HG03108 (cell line): ENCODE measurements around the gene ALS2.
"Not testable (repeated sequence)": the region's sequence is repeated elsewhere in the genome, so short reads cannot be mapped to it uniquely, and the experiment has no call there.

Experiments used
- ATAC-seq: cut with Tn5 transposase; IDR thresholded peaks from one replicate; pipeline ENCODE4 v1.9.1; 2021; ENCODE audit warnings: moderate library complexity; ENCODE audit not compliant: unreplicated experiment

Gene ALS2

GRCh38 chr2:201794294-201794693 lies 13.6 kb upstream of the ALS2 start:
- no peak for ATAC-seq

- ATAC-seq = no peak
These were observed 12.9 kb upstream of the ALS2 start for GRCh38 chr2:201793631-201794030.

- no peak for ATAC-seq
These were observed 10.3 kb upstream of the ALS2 start for GRCh38 chr2:201790989-201791388.

DNA sequence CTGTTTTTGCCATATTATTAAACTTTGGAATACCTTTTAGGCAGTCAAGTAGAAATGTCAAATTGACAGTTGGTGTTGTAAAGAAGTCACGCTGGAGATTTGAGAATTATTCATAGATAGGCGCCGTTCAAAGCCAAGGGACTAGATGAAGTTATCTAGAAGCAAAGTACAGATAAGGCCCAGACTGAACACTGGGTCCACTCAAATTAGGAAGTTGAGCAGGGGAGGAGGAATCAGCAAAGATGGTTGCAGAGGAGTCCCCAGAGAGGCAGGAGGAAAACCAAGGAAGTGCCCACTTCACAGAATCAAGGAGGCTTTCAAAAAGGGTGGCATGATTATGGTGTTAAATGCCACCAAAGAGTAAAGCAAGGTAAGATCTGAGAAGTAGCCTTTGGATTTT lies 9.6 kb upstream of the ALS2 start:
- no peak for ATAC-seq

- no peak for ATAC-seq
These were observed 8.7 kb upstream of the ALS2 start for GRCh38 chr2:201789395-201789794.

DNA sequence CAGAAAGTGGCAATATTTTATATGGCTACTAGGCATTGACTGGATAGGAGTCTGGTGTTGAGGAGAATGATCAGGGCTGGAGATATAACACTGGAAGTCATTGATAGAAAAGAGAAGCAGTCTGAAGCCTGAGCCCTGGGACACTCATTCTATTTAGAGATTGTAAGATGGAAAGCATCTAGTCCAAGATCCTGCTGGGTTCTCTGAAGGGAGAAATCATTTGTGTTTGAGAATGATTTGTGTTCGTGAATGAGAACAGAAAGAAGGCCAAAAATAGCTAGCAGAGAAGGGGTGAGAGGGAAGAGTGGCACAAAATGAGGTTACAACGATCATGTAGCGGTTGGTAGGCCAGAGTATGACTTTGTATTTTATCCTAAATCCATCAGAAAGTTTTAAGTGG lies 7.6 kb upstream of the ALS2 start:
- no peak for ATAC-seq

DNA sequence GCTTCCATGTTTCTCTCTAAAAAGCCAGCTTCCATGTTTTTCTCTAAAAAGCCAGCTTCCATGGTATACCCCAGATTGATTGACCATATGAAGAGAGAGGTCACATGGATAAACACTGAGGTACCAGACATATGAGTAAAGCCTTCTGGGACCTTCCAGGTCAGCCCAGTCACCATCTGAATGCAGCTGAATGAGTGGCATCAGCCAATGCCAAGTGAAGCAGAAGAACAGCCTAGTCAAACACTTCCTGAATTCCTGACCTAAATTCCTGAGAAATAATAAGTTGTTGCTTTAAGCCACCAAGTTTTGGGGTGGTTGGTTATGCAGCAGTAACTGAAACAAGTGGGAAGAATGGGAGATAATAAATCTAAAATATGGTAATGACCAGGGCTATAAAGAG lies 5.7 kb upstream of the ALS2 start:
- no peak for ATAC-seq

GRCh38 chr2:201785135-201785534 lies 4.4 kb upstream of the ALS2 start:
- no peak for ATAC-seq

GRCh38 chr2:201784563-201784962 lies 3.8 kb upstream of the ALS2 start:
- ATAC-seq = no peak

GRCh38 chr2:201781557-201782051 lies 871 bp upstream of the ALS2 start:
- ATAC-seq = no peak

GRCh38 chr2:201779901-201780673 lies 646 bp downstream of the ALS2 start:
- no peak for ATAC-seq

DNA sequence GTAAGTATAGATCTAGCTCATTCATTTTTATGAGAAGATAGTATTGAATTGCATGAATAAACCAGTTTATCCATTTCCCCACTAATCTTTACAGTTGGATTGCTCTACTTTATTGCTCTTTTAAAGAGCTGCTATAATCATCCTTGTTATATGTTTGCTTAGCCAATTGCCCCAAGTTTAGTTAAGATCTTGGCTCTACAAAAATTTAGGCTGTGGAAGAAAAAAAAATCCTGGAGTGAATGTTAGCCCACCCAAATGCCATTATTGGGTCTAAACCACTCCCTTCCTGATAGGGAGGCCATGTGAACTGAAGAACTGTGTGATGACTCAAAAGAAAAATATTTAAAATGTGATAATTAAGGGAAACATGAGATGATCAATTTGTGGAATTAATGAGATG lies 2.9 kb downstream of the ALS2 start:
- ATAC-seq = no peak

- no peak for ATAC-seq
These were observed 3.7 kb downstream of the ALS2 start for GRCh38 chr2:201777043-201777442.

GRCh38 chr2:201775326-201775725 lies 5.4 kb downstream of the ALS2 start:
- no peak for ATAC-seq

GRCh38 chr2:201774546-201774945 lies 6.2 kb downstream of the ALS2 start:
- no peak for ATAC-seq

- ATAC-seq = no peak
These were observed 6.7 kb downstream of the ALS2 start for GRCh38 chr2:201773990-201774389.

- no peak for ATAC-seq
These were observed 10.9 kb downstream of the ALS2 start for GRCh38 chr2:201769666-201770373.

- no peak for ATAC-seq
These were observed 11.8 kb downstream of the ALS2 start for GRCh38 chr2:201768918-201769317.

GRCh38 chr2:201765799-201766198 lies 14.9 kb downstream of the ALS2 start:
- ATAC-seq = no peak

DNA sequence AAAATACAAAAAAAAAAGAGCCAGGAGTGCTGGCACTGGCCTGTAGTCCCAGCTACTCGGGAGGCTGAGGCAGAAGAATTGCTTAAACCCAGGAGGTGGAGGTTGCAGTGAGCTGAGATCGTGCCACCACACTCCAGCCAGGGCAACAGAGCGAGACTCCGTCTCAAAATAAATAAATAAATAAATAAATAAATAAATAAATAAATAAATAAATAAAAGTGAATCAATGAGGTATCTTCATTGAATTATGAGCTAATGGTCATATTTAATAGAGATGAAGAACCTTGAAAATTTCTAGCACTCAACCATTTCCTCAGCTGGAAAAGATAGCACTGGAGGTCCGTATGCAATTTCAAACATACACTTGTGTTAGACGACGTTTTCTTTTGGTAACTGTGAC lies 16.3 kb downstream of the ALS2 start:
- ATAC-seq = not testable (repeated sequence)

GRCh38 chr2:201761101-201761500 lies 19.6 kb downstream of the ALS2 start:
- ATAC-seq = no peak

DNA sequence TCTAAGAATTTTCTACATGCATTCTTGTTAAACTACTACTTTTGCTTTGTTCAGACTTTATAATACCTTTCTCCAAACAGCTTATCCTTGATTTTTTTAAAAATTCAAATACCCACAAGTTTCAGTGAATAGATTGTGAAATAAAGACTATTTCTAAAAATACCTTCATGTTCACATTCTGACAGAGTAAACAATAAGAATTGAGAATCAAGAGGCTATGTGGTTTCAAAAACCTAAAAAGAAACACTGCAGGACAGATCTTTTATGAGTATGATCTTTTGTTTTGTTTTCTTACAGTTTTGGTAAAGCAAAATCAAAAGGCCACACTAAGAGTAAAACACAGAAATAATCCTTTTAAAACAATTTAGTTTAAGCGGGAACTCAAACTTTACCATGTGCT lies 21.2 kb downstream of the ALS2 start:
- peak; percentile 57 for ATAC-seq
